GM12878 (cell line): ENCODE measurements around the gene TMUB1. TPM values are rescaled to one million over a fixed set of nuclear protein-coding genes. Genes with fewer than 3 reads are reported as not detected.

Experiments used
- ATAC-seq: fragments of 200-7000 bp; cut with Tn5 transposase; 3 replicates; pipeline ENCODE4 v1.9.1; 2020; ENCODE audit warnings: mild to moderate bottlenecking, moderate library complexity
- BruUV-seq: library from RNA; stranded (reverse); fragments of 400-500 nt; replicated peaks from 2 replicates; lab custom pipeline; 2021; lab: Mats Ljungman, UMichigan
- CTCF ChIA-PET: fragments of 300-600 bp; sonication (Branson Sonifier 250); formaldehyde crosslinking; extraction: SDS; loops from one replicate; lab custom pipeline; 2021; ENCODE audit warnings: inconsistent platforms; lab: Yijun Ruan, JAX
- POLR2A ChIA-PET: fragments of 350-600 bp; formaldehyde crosslinking; extraction: SDS; loops from one replicate; lab custom pipeline; 2021; ENCODE audit warnings: inconsistent platforms; lab: Charles Lee
- RAD21 ChIA-PET: fragments of 300-600 bp; sonication (Branson Sonifier 250); formaldehyde crosslinking; loops from one replicate; lab custom pipeline; 2023; ENCODE audit warnings: antibody characterized with exemption; ENCODE audit not compliant: unreplicated experiment; lab: Charles Lee
- SMC1A ChIA-PET: fragments of 300-600 bp; sonication (Branson Sonifier 250); formaldehyde crosslinking; loops from one replicate; lab custom pipeline; 2023; ENCODE audit not compliant: unreplicated experiment, uncharacterized antibody; lab: Charles Lee
- DNase-seq: peaks from one replicate; pipeline ENCODE4 v3.0.0-alpha.2; 2011; ENCODE audit warnings: low read depth, low spot score
- FAIRE-seq: peaks from 3 replicates; lab custom pipeline; 2011; peaks lifted over from hg19 to GRCh38; lab: Jason Lieb, UNC
- H2AFZ ChIP-seq: 2 replicates; pipeline ENCODE4 v1.6.0; 2011; ENCODE audit warnings: low read depth, low read length, control low read depth; ENCODE audit not compliant: control insufficient read depth
- H3K27ac ChIP-seq: 2 replicates; pipeline ENCODE4 v1.5.1; 2011; ENCODE audit warnings: control low read depth; ENCODE audit not compliant: control insufficient read depth, insufficient read depth
- H3K27me3 ChIP-seq, 2 experiments: replicated peaks in 1 of 2; 2 replicates each; pipeline versions ENCODE4 v1.6.0 to v1.6.1; 2011; ENCODE audit warnings: low read length in 1 of 2; ENCODE audit not compliant: control insufficient read depth in 2 of 2, insufficient read depth in 2 of 2
- H3K36me3 ChIP-seq, 2 experiments: 2 replicates each; pipeline ENCODE4 v1.5.1; 2011; ENCODE audit warnings: low read length in 1 of 2; ENCODE audit not compliant: control insufficient read depth in 2 of 2, insufficient read depth in 2 of 2
- H3K4me1 ChIP-seq: 2 replicates; pipeline ENCODE4 v1.6.1; 2011; ENCODE audit warnings: mild to moderate bottlenecking, low read length, moderate library complexity, mixed read lengths; ENCODE audit not compliant: control insufficient read depth, insufficient read depth
- H3K4me2 ChIP-seq: 2 replicates; pipeline ENCODE4 v1.6.0; 2011; ENCODE audit warnings: control low read depth; ENCODE audit not compliant: control insufficient read depth, insufficient read depth
- H3K4me3 ChIP-seq: fragments of 200-600 bp; sonication (generic); 2 replicates; pipeline ENCODE4 v1.5.1; 2016
- H3K79me2 ChIP-seq: 2 replicates; pipeline ENCODE4 v1.6.0; 2011; ENCODE audit warnings: low read length; ENCODE audit not compliant: control insufficient read depth, insufficient read depth
- H3K9ac ChIP-seq: 2 replicates; pipeline ENCODE4 v1.8.0; 2011; ENCODE audit warnings: low read length, control low read depth, mixed read lengths; ENCODE audit not compliant: control insufficient read depth, insufficient read depth
- H3K9me3 ChIP-seq: replicated peaks from 3 replicates; pipeline ENCODE4 v1.5.1; 2011; ENCODE audit warnings: mild to moderate bottlenecking, low read length; ENCODE audit not compliant: control insufficient read depth, insufficient read depth
- H4K20me1 ChIP-seq: 2 replicates; pipeline ENCODE4 v1.6.0; 2011; ENCODE audit not compliant: control insufficient read depth, insufficient read depth
- ATF2 ChIP-seq: IDR thresholded peaks from 2 replicates; pipeline ENCODE4 v1.6.1; 2012; ENCODE audit warnings: low read length, inconsistent platforms
- ATF3 ChIP-seq: IDR thresholded peaks from 2 replicates; pipeline ENCODE4 v1.6.1; 2011; ENCODE audit warnings: low read depth, mild to moderate bottlenecking, low read length, moderate library complexity, borderline replicate concordance; ENCODE audit errors: extremely low read depth
- CHD1 ChIP-seq: IDR thresholded peaks from 2 replicates; pipeline ENCODE4 v1.6.1; 2012; ENCODE audit warnings: low read depth, low read length, improper control_type of control experiment
- CTCF ChIP-seq, 3 experiments: IDR thresholded peaks in 2 of 3; conservative IDR thresholded peaks in 1 of 3; 2 replicates each; pipeline ENCODE4 v1.5.1; 2011; ENCODE audit warnings: low read depth in 3 of 3, low read length in 3 of 3, mild to moderate bottlenecking in 3 of 3, control low read depth in 2 of 3, moderate library complexity in 2 of 3, inconsistent platforms in 1 of 3, mixed read lengths in 1 of 3; ENCODE audit not compliant: control insufficient read depth in 2 of 3, insufficient read depth in 1 of 3; ENCODE audit errors: extremely low read depth in 1 of 3
- EED ChIP-seq: sonication (generic); IDR thresholded peaks from 2 replicates; pipeline ENCODE4 v1.6.1; 2016; ENCODE audit warnings: antibody characterized with exemption, low read depth
- IKZF2 ChIP-seq, 2 experiments: fragments of 450-650 bp; IDR thresholded peaks; 2 replicates each; pipeline ENCODE4 v1.6.1; 2017; ENCODE audit warnings: mild to moderate bottlenecking in 2 of 2, moderate library complexity in 2 of 2
- MEF2B ChIP-seq: fragments of 450-650 bp; IDR thresholded peaks from 2 replicates; pipeline ENCODE4 v1.6.1; 2018; ENCODE audit warnings: mild to moderate bottlenecking, moderate library complexity; ENCODE audit not compliant: partially characterized antibody, poor library complexity, severe bottlenecking
- NR2C1 ChIP-seq: fragments of 450-650 bp; IDR thresholded peaks from 2 replicates; pipeline ENCODE4 v1.6.1; 2017; ENCODE audit warnings: antibody characterized with exemption, mild to moderate bottlenecking, moderate library complexity
- RAD21 ChIP-seq: IDR thresholded peaks from 2 replicates; pipeline ENCODE4 v1.6.1; 2011; ENCODE audit warnings: mild to moderate bottlenecking, low read depth, low read length, moderate library complexity; ENCODE audit not compliant: insufficient read depth
- RELA ChIP-seq: fragments of 450-650 bp; IDR thresholded peaks from 2 replicates; pipeline ENCODE4 v1.8.0; 2014; ENCODE audit warnings: borderline replicate concordance; ENCODE audit not compliant: partially characterized antibody
- TAF1 ChIP-seq: IDR thresholded peaks from 2 replicates; pipeline ENCODE4 v1.6.1; 2011; ENCODE audit warnings: mild to moderate bottlenecking, low read depth, low read length, borderline replicate concordance
- USF2 ChIP-seq: IDR thresholded peaks from 2 replicates; pipeline ENCODE4 v1.6.1; 2011; ENCODE audit warnings: low read depth, low read length, improper control_type of control experiment, borderline replicate concordance
- ZNF384 ChIP-seq: IDR thresholded peaks from 2 replicates; pipeline ENCODE4 v1.6.1; 2012; ENCODE audit warnings: low read depth, mild to moderate bottlenecking, low read length, improper control_type of control experiment, borderline replicate concordance
- ZNF687 ChIP-seq: fragments of 450-650 bp; IDR thresholded peaks from 2 replicates; pipeline ENCODE4 v1.6.1; 2017; ENCODE audit warnings: mild to moderate bottlenecking, moderate library complexity
- WGBS: methylation state at CpG from one replicate; pipeline ENCODE4 v1.1.6; 2016; ENCODE audit warnings: low lambda C conversion rate; ENCODE audit not compliant: insufficient replicate concordance, insufficient coverage; ENCODE audit errors: missing lambda C conversion rate; 5-methylcytosine and 5-hydroxymethylcytosine counted together
- in situ Hi-C: fragments of 300-500 bp; cut with MboI; formaldehyde crosslinking; loops from 9 replicates; pipeline ENCODE4 v1.14.3; 2018; ENCODE audit warnings: mixed read lengths
- intact Hi-C: fragments of 100-400 bp; cut with micrococcal nuclease; formaldehyde crosslinking; loops from one replicate; pipeline ENCODE4 v1.14.2; 2022; ENCODE audit not compliant: unreplicated experiment
- polyA plus RNA-seq, 11 experiments: library from polyadenylated mRNA; depleted of rRNA in 4 of 11; unstranded in 6 of 11; stranded (reverse) in 5 of 11; fragments of >200 nt; fragmentation: Nextera tagmentation in 4 of 11; fragmentation: Illumina TruSeq in 1 of 11; extraction: Ambion mirVana in 4 of 11; extraction: Trizol in 1 of 11; gene quantifications; 1 replicate in 1 of 11; 2 replicates in 10 of 11; pipeline versions ENCODE4 v1.2.1 to v1.2.3, GENCODE V29; 2011 to 2016; ENCODE audit warnings: inconsistent platforms in 2 of 11, missing spikeins in 2 of 11, low read depth in 1 of 11
- total RNA-seq, 4 experiments: library from RNA; depleted of rRNA in 3 of 4; stranded (reverse); fragments of >200 nt in 3 of 4; fragmentation: Illumina TruSeq in 1 of 4; extraction: Trizol in 1 of 4; gene quantifications; 2 replicates each; pipeline versions ENCODE4 v1.2.1 to v1.2.3, GENCODE V29; 2013 to 2021

The TMUB1 gene
- total and polyA plus RNA-seq, 10 of the 15 experiments (the other 5 are each of a cell fraction or from before 2014, with no cell fraction given), result 0.27 to 79.5 (median 41.3) TPM; not detected in 1

- H3K9me3 ChIP-seq, result no peaks in the 10 kb centered on the region
- ChIA-PET RAD21 (no interaction called here), POLR2A (no interaction called here), CTCF (interaction anchor here (1.5 kb wide), 1 partner anchor 9 kb away, joined by 3 read pairs; no protein-coding TSS in a partner anchor), SMC1A (no interaction called here)
- in situ Hi-C loops (no loop called here), intact Hi-C loops (no loop called here)
- no peaks in the 10 kb centered on the region for H3K27me3 ChIP-seq
- BruUV-seq, result no TSS peak
- H3K4me2 ChIP-seq, result no peak overlapping the region
- no peaks in the 10 kb centered on the region for H4K20me1 ChIP-seq
- H3K36me3 ChIP-seq, result peaks cover 3 to 11% of the 10 kb centered on the region in 2 experiments; a peak in 2 of 4 replicates
- H3K9ac ChIP-seq, result no peak overlapping the region
- WGBS, result 94% methylated on average over 21 of the region's 21 CpGs
- no peak for ATAC-seq
- no peak overlapping the region for H2AFZ ChIP-seq
- H3K4me3 ChIP-seq, result no peak overlapping the region
- H3K79me2 ChIP-seq, result no peaks in the 10 kb centered on the region
- FAIRE-seq, result no peak
- H3K4me1 ChIP-seq, result no peaks in the 10 kb centered on the region
- no peak overlapping the region for H3K27ac ChIP-seq
- no peak for DNase-seq
- no peak for TF ChIP-seq ZNF384
- no peak for TF ChIP-seq NR2C1
- TF ChIP-seq USF2, result no peak
- TF ChIP-seq MEF2B, result no peak
- no peak for TF ChIP-seq IKZF2 (IDR thresholded peaks at IDR 0.05)
- TF ChIP-seq RAD21, result no peak
- no peak for TF ChIP-seq RELA
- no peak for TF ChIP-seq TAF1
- TF ChIP-seq CTCF (IDR thresholded peaks at IDR 0.05 in 2 of 3, conservative IDR thresholded peaks at IDR 0.05 in 1 of 3; ENCODE audit: control insufficient read depth in 2 of 3, extremely low read depth in 1 of 3, insufficient read depth in 1 of 3, low read depth in 3 of 3, low read length in 3 of 3), result no peak
- no peak for TF ChIP-seq ATF3
- no peak for TF ChIP-seq ZNF687
- no peak for TF ChIP-seq ATF2
- no peak for TF ChIP-seq CHD1
- TF ChIP-seq EED, result no peak
Observed at GRCh38 chr7:151132461-151133205, 49.3 kb upstream of the TMUB1 start.
